ENCODE data around the gene CELSR1.

CELSR1 gene

DNA sequence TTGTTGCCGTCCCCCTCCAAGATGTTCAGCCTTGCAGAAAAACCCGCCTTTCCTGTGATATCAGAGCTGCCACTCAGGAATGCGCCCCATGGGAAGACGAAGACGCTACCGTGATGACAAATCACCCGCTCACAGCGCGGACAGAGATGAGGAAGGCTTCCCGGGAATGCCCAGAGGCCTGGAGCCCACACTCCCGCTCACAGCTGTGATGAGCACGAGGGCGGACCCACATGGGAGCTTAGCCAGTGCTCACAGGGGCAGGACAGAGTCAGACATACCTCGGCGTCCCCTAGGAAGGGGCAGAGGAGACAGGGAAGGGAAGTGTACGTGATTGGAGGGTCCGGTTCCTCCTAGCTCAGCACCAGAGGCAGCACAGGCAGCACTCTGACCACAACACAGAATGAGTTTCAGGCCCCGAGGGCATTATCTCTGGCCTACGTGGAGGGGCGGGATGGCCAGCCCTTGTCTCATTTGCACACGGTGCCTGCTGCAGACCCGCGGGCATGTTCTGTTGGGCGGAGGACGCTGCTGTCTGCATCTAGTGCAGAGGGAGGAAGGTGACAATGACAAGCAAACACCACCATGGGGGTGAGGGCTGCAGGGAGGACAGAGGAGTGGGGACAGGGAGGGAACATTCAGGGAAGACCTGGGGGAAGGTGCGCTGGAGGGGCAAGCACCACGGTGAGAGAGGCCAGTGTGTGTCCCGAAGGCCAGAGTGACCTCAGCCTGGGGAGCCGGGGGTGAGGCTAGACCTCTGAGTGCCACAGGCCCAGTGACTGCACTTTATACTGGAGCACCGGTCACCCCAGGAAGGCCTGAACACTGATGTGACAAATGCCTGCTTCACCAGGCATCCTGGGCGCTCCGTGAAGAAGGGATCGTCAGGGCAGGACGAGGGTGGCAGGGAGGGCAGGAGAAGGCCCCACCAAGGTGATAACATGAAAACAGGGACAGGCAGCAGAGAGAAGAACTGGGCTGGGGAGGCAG lies 79.6 kb downstream of the CELSR1 start:
- DNase-seq: no peak

GRCh38 chr22:46456818-46457163 lies 80.6 kb downstream of the CELSR1 start:
- DNase-seq: no peak

- DNase-seq: no peak
Observed at GRCh38 chr22:46455446-46455845, 82.0 kb downstream of the CELSR1 start.

GRCh38 chr22:46454504-46455269 lies 82.7 kb downstream of the CELSR1 start:
- DNase-seq: peak in 1 of 2 donors; percentile 1

DNA sequence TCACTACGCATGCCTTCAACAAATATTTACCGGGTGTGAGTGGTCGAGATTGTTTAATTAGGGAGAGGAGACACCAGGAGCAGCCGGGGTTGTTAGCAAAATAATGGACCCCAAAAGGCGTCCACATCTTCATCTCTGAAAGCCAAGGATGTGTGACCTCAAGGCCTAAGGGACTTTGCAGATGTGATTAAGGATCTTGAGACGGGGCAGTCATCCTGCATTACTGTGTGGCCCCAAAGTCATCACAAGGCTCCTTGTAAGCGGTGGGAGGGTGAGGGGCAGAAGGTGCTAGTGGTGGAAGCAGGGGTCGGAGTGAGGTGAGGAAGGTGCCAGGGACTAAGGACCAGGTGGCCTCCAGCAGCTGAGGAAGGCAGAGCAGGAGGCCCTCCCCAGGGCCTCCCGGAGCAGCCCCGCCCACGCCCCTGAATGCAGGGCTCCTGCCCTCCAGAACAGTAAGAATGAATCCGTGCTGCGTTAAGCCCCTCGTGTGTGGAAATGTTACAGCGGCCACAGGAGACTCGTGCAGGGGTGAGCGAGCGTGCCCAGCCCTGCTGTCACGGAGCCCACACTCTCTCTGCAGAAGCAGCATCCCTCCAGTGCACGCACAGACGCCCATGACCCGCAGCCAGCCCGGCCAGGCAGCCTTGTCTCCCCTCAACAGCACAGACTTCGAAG lies 83.5 kb downstream of the CELSR1 start:
- DNase-seq: no peak

DNA sequence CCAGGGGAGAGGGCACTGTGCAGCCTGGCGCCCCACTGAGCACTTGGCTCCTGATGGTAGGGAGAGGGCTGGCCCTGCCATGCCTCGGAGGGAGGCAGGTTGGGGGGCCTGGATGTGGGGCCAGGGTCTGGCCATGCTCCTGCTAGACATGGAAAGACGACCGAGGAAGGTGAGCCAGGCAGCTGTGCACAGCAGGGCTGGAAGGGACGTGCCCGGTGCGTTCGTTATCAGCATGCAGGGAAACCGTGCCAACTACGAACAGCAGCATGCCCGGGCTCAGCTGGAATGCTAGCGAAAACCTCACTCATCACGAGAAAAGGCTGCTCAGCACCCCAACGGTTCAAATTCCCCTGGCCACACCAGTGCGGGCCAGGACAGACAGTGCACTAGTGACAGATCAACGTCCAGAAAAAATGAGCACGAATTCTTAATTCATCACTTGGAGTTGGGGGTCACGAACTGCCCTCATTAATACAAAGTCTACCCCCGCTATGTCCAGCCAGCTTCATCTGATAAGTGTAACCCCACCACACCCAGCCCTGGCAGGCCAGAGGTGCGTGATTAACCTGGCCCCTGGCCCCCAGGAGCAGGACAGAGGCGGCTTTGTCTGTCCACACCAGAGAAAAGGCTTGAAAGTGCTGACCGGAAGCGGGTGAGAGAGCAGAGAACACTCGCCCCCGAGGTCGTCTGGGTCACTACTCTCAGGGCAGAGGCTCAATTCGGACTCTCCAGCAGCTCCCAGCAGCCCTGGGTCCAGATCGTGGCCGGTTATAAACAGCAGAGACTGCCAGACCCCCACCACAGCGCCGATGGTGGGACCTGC lies 84.2 kb downstream of the CELSR1 start:
- no peak for DNase-seq

- DNase-seq: no peak
Observed at GRCh38 chr22:46452195-46453005, 85.0 kb downstream of the CELSR1 start.

GRCh38 chr22:46451741-46452140 lies 85.7 kb downstream of the CELSR1 start:
- no peak for DNase-seq

- DNase-seq: no peak
Observed at GRCh38 chr22:46450931-46451561, 86.4 kb downstream of the CELSR1 start.

GRCh38 chr22:46449974-46450745 lies 87.3 kb downstream of the CELSR1 start:
- no peak for DNase-seq

DNA sequence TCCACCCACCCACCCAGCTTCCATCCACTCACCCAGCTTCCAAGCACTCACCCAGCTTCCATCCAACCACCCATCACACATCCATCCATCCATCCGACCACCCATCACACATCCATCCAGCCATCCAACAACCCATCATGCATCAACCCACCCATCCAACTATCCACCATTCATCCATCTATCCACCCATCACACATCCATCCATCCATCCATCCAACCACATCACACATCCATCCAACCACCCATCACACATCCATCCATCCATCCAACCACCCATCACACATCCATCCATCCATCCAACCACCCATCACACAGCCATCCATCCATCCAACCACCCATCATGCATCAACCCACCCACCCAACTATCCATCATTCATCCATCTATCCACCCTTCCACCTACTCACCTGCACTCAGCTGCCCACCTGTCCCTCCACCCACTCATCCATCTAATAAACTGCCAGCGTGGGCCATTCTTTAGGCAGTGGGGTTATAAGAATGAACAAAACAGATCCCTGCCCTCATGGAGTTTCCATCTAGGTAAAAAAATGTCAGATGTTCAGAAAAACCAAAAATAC lies 88.2 kb downstream of the CELSR1 start:
- no peak for DNase-seq

GRCh38 chr22:46448333-46448732 lies 89.1 kb downstream of the CELSR1 start:
- DNase-seq: no peak

DNA sequence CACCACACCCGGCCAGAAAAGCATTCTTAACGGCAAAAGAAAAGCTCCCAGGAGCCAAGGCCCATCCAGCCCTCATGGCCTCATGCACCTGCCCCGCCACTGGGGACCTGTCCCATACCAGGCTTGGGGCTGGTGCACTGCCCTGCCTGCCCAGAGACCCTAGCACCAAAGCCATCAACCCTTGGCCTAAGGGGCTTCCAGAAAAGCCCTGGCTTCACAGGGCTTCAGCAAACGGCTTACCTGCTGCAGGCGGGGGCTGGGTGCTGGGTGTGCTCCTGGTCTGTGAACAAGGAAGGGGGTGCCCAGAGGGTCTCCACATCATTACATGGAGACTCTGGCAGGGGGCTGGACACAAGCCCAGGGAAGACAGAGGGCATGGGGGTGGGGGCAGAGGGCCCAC lies 89.5 kb downstream of the CELSR1 start:
- no peak for DNase-seq

DNA sequence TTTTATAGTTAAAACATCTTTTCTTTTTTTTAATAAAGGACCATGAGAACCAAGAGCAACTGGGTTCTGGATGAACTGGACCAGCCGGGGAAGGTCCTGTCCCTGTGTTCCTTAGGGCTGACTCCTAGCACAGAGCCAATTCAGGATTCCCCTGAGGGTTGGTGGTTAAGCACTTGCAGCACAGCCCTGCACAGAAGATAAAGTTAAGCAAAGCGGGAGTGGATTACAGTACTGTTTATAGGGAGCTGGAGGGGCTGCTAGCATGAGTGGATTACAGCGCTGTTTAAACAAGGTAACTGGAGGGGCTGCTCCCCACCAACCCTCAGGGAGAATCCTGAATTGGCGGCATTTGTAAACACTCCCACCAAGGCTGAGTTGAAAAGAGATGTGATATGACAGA lies 90.6 kb downstream of the CELSR1 start:
- no peak for DNase-seq

DNA sequence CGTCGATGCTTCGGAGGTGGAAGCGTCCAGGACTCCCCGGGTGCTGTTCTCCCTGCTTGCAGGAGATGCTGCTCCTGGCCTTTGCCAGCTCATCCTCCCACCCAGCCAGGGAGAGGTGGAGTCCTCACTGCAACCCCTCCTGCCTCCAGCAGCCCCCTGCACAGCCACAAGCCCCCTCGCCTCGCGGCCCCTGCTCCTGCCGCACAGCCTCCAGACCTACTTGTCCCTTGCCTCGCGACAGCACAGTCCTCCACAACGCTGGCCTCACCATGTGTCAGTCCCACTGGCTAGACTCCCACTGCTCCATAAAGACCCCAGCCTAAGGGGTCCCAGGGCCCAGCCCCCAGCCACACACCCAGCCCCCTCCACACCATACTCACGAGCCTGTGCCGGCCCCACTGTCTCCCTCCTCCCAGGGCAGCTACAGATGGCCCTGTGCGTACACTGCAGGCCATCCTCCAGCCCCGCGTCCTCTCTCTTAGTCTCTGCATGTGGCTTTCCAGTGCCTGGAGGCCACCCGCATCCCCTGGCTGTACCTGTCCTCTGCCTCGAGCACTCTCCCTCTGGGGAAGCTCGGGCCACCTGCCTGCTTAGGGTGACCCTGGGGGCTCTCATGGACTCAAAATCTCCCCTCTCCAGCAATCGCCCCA lies 91.5 kb downstream of the CELSR1 start:
- no peak for DNase-seq

DNA sequence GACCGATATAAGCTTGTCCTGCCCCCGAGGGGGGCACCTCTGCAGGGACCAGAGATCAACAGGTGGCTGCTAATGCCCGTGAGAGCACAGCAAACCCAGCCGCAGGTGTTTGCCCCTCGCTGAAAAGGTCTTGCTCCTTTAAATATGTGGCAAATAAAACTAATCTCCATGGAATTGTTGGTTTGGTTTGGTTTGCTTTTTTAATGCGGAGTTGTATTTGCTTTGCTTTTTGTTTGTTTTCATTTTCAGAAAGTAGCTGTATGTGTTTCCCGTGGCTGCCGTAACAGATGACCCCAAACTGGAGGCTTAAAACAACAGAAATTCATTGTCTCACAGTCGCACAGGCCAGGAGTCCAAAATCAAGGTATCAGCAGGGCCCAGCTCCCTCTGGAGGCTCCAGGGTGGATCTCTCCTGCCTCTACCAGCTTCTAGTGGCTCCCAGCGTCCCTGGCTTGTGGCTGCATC lies 93.0 kb downstream of the CELSR1 start:
- no peak for DNase-seq

DNA sequence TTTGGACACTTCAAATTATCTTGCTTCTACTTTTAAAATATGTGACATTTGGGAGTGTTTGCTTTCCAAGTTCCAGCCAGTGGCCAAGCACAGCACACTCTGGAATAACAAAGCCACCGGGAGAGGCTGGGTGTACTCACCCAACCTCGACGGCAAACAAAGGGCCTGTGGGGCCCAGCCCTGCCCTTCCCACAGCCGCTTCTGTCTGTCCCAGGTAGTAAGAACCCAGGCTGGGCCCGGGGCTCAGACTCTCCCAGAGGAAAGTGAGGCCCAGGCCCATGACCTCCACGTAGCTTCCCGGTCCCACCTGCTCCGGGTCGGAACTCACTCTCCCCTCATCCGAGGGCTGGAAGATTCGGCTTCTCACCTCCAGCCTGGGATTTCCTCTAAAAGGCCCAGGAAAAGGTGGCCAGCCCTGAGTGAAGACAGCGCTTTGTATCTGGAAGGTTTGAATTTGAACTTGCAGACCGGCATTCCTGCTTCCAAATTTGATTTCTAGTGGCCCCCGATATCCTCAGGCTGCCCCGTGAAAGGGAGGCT lies 93.5 kb downstream of the CELSR1 start:
- DNase-seq: no peak

- DNase-seq: no peak
Observed at GRCh38 chr22:46442217-46442853, 95.1 kb downstream of the CELSR1 start.
